Naive B cell (primary cell): ENCODE results near the gene KLF6. TPM values are rescaled to one million over a fixed set of nuclear protein-coding genes. Genes with fewer than 3 reads are reported as not detected.
"Not testable (repeated sequence)": the region's sequence is repeated elsewhere in the genome, so short reads cannot be mapped to it uniquely, and the experiment has no call there.

Experiments
- ATAC-seq, 2 donors: fragments of 150-1000 bp; cut with Tn5 transposase; 2 replicates each; pipeline ENCODE4 v1.10.0; 2021; ENCODE audit warnings: low read depth in 2 of 2, mild to moderate bottlenecking in 2 of 2, moderate library complexity in 2 of 2
- DNase-seq: peaks from one replicate; pipeline ENCODE4 v3.0.0; 2022
- H3K27ac Mint-ChIP-seq, 6 donors: one replicate each; pipeline ENCODE4 v1.8.0; 2020 to 2022; ENCODE audit warnings: mild to moderate bottlenecking in 6 of 6, mixed read lengths in 6 of 6, moderate library complexity in 5 of 6, inconsistent platforms in 2 of 6
- H3K27me3 Mint-ChIP-seq, 3 donors: one replicate each; pipeline ENCODE4 v1.8.0; 2021 to 2022; ENCODE audit warnings: mixed read lengths in 3 of 3, mild to moderate bottlenecking in 1 of 3
- H3K36me3 Mint-ChIP-seq, 2 donors: one replicate each; pipeline ENCODE4 v1.8.0; 2020 to 2022; ENCODE audit warnings: mixed read lengths in 2 of 2, inconsistent platforms in 1 of 2, mild to moderate bottlenecking in 1 of 2
- H3K4me1 Mint-ChIP-seq, 3 donors: one replicate each; pipeline ENCODE4 v1.8.0; 2020 to 2022; ENCODE audit warnings: mixed read lengths in 3 of 3, inconsistent platforms in 1 of 3, mild to moderate bottlenecking in 1 of 3, moderate library complexity in 1 of 3
- H3K4me3 Mint-ChIP-seq, 8 donors: one replicate each; pipeline ENCODE4 v1.8.0; 2020 to 2022; ENCODE audit warnings: mild to moderate bottlenecking in 8 of 8, mixed read lengths in 8 of 8, moderate library complexity in 8 of 8, inconsistent platforms in 2 of 8
- H3K9me3 Mint-ChIP-seq, 7 donors: one replicate each; pipeline ENCODE4 v1.8.0; 2020 to 2022; ENCODE audit warnings: mixed read lengths in 7 of 7, mild to moderate bottlenecking in 5 of 7, inconsistent platforms in 2 of 7, moderate library complexity in 1 of 7
- polyA plus RNA-seq, 6 donors: library from polyadenylated mRNA; unstranded; fragments of 300-500 nt; fragmentation: Illumina TruSeq; gene quantifications; one replicate each; pipeline ENCODE4 v1.2.3, GENCODE V29; 2021; ENCODE audit warnings: low read depth in 6 of 6

KLF6 gene
- polyA plus RNA-seq, 6 donors from 2014 or later, result 316 to 1,111 (median 647) TPM

GRCh38 chr10:3732183-3732582 is 52.8 kb downstream of the KLF6 start:
- H3K9me3 Mint-ChIP-seq, result peaks cover 6 to 22% (median 8%) of the 10 kb centered on the region in 7 donors
- not testable (repeated sequence) for H3K4me1 Mint-ChIP-seq, H3K4me3 Mint-ChIP-seq, ATAC-seq, DNase-seq, H3K27ac Mint-ChIP-seq, H3K36me3 Mint-ChIP-seq, H3K27me3 Mint-ChIP-seq

GRCh38 chr10:3729397-3729976 is 55.5 kb downstream of the KLF6 start:
- no peak overlapping the region for H3K4me3 Mint-ChIP-seq
- H3K9me3 Mint-ChIP-seq, result peaks cover 6 to 22% (median 8%) of the 10 kb centered on the region in 7 donors
- H3K4me1 Mint-ChIP-seq, result no peaks in the 10 kb centered on the region
- ATAC-seq (no peak), DNase-seq (no peak)
- H3K36me3 Mint-ChIP-seq, result peaks cover 0 to 8% of the 10 kb centered on the region in 2 donors
- peaks cover 0 to 8% (median 5%) of the 10 kb centered on the region in 3 donors for H3K27me3 Mint-ChIP-seq
- H3K27ac Mint-ChIP-seq, result no peak overlapping the region

GRCh38 chr10:3728563-3728962 is 56.4 kb downstream of the KLF6 start:
- ATAC-seq (no peak), DNase-seq (no peak)
- Mint-ChIP-seq H3K9me3 (peaks cover 6 to 22% (median 8%) of the 10 kb centered on the region in 7 donors), H3K36me3 (peaks cover 0 to 8% of the 10 kb centered on the region in 2 donors), H3K4me3 (no peak overlapping the region), H3K4me1 (no peaks in the 10 kb centered on the region), H3K27me3 (peaks cover 0 to 8% (median 5%) of the 10 kb centered on the region in 3 donors), H3K27ac (no peak overlapping the region)

- ATAC-seq (no peak), DNase-seq (no peak)
- Mint-ChIP-seq H3K9me3 (peaks cover 3 to 17% (median 8%) of the 10 kb centered on the region in 7 donors), H3K4me1 (no peaks in the 10 kb centered on the region), H3K27ac (no peak overlapping the region), H3K27me3 (peaks cover 0 to 13% (median 8%) of the 10 kb centered on the region in 3 donors), H3K4me3 (no peak overlapping the region), H3K36me3 (peaks cover 0 to 4% of the 10 kb centered on the region in 2 donors)
These were observed 57.7 kb downstream of the KLF6 start for GRCh38 chr10:3727268-3727667.
